ENCODE data around the gene CCT8.
"Not testable (repeated sequence)": the region's sequence is repeated elsewhere in the genome, so short reads cannot be mapped to it uniquely, and the experiment has no call there.

The CCT8 gene

GRCh38 chr21:29022166-29022565 is 51.3 kb downstream of the CCT8 start:
- no peak for DNase-seq
- TF ChIP-seq POLR2A (IDR thresholded peaks at IDR 0.05; ENCODE audit: low read length) (no peak), GATA1 (IDR thresholded peaks at IDR 0.05; ENCODE audit: low read depth, low read length) (no peak)

- no peak for TF ChIP-seq GATA1 (IDR thresholded peaks at IDR 0.05; ENCODE audit: low read depth, low read length)
- TF ChIP-seq POLR2A (IDR thresholded peaks at IDR 0.05; ENCODE audit: low read length) = no peak
Measured at GRCh38 chr21:29018540-29018939, 54.9 kb downstream of the CCT8 start.

GRCh38 chr21:29017639-29018237 is 55.7 kb downstream of the CCT8 start:
- TF ChIP-seq POLR2A (IDR thresholded peaks at IDR 0.05; ENCODE audit: low read length) (no peak), GATA1 (IDR thresholded peaks at IDR 0.05; ENCODE audit: low read depth, low read length) (no peak)
- DNase-seq = peak in 1 of 2 experiments; percentile 35

More at GRCh38 chr21:29018540-29018939, 54.9 kb downstream of the CCT8 start:
- DNase-seq = peak; percentile 55 to 62

- DNase-seq = not testable (repeated sequence)
Measured at GRCh38 chr21:29011236-29011635, 62.2 kb downstream of the CCT8 start.

GRCh38 chr21:29008367-29008766 is 65.1 kb downstream of the CCT8 start:
- no peak for TF ChIP-seq GATA1 (IDR thresholded peaks at IDR 0.05; ENCODE audit: low read depth, low read length)
- no peak for TF ChIP-seq POLR2A (IDR thresholded peaks at IDR 0.05; ENCODE audit: low read length)
- peak in 1 of 2 experiments; percentile 35 for DNase-seq

- DNase-seq = no peak
- TF ChIP-seq POLR2A (IDR thresholded peaks at IDR 0.05; ENCODE audit: low read length) = no peak
- no peak for TF ChIP-seq GATA1 (IDR thresholded peaks at IDR 0.05; ENCODE audit: low read depth, low read length)
Measured at GRCh38 chr21:29007810-29008209, 65.6 kb downstream of the CCT8 start.

- TF ChIP-seq GATA1 (IDR thresholded peaks at IDR 0.05; ENCODE audit: low read depth, low read length) = no peak
- no peak for TF ChIP-seq POLR2A (IDR thresholded peaks at IDR 0.05; ENCODE audit: low read length)
- no peak for DNase-seq
Measured at GRCh38 chr21:29007135-29007534, 66.3 kb downstream of the CCT8 start.

Data from erythroblast (primary cell).